ENCODE results near the gene NAT14.

Gene NAT14

DNA sequence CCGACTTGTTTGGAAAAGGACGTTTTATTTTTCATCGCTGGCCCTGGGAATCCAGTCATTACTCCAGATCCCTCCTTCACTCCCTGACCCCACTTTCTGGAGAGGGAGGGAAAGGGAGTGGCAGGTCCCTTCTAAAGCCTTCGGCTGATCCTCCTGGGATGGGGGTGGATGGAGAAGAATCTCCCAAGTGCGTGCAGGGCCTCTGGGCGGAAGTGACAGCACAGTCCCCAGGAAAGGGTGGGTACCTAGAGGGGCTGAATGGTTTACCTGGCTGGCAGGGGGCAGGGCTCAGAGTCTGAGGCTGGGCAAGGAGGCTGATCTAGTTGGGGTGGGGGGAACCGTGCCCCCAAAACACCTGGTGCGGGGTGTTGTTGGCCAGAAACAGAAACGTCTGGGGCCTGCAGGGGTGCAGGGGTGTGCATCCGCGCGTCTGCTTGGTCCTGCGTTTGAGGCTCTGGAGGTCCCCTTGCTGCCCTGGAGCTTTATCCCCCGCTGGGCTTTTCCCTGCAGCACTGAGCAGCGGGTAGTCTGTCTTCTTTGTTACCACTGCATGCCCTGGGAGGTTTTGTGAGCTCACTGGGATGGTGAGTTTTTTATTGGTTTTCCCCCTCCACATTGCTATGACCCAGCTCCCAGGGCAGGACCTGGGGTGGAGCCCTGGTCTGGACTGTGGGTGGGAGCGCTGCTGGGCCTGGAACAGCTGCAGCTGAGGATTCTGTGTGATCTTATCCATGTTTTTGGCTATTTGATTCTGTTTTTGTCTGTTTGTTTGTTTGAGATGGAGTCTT is 11.6 kb upstream of the NAT14 start:
- Mint-ChIP-seq H3K4me1 (ENCODE audit: low read depth) (peaks cover 19% of the 10 kb centered on the region), H3K27ac (no peak overlapping the region), H3K27me3 (no peaks in the 10 kb centered on the region), H3K36me3 (ENCODE audit: low read depth) (peaks cover 6% of the 10 kb centered on the region), H3K9me3 (no peaks in the 10 kb centered on the region), H3K4me3 (no peak overlapping the region)
- no peak for DNase-seq

DNA sequence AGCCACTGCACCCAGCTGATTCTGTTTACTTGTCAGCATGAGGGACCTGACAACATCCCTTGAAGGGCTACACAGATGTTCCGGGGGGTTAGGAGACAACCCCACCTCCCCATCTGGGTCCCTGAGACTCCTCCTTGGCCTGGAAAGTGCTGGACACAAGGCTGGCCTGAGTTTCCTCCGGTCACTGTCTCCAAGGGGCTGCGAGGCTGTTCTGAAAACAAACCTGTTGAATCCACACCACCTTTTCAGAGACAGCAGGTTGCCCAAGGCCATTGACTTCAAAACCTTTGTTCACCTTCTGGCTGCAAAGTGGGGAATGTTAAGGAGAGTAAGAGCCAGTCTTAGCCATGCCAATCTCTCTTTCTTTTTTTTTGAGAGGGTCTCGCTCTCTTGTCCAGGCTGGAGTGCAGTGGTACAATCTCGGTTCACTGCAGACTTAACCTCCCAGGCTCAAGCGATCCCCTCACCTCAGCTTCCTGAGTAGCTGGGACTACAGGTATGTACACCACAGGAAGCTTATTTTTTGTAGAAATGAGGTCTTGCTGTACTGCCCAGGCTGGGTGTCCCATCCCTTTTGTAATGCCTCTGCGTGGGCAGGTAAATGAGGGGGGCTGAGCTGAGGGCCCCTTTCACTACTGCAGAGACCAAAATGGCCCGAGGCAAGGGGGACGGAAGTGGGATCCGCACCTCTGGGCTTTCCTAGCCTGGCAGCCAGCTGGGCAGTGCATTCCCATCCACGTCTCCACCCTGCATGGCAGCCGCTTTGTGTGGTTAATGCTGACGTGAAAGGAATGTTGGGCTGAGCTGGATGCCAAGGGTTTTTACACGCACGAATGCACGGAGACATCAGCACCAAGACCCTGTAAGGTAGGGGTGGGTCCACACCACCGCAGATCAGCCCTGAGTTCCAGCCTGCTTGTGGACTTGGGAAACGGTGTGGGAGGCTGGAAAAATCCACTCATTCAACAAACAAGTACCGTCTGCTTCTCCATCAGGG is 10.4 kb upstream of the NAT14 start:
- no peak for DNase-seq
- H3K4me3 Mint-ChIP-seq, result no peak overlapping the region

DNA sequence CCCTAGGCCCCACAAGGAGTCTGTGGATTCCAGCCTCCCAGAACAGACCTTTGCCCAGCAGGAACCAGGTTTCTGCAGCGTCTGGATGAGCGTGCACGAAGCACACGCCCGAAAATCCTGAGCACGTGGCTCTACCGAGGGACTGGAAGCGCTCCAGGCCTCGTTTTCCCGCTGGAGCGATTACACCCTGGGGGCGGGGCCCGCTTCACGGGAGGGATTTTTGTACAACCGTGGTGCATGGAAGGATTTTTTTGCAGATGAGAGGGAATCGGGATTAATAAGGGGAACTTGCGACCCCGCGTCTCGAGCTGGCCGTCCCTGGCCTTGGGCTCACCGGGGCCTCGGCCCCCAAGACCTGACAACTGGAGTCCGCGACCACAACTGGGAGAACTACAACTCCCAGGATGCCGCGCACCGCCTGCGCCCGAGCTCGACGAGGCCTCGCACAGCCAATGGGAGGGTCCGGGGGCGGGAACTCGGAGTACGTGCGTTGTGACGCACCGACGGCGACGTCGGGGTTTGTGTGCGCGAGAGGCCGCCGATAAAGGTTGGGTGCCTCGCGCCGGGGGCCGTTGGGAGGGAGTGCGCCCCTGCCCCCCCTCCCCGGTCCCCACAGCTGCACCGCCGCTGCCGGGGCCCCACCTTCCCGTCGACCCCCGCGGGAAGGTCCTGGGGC is 8.8 kb upstream of the NAT14 start, which contains the start of gene ZNF628:
TSS of gene ZNF628 (plus strand) at position 518 of the 676 bp plus-strand sequence. CDS start 3,294 bp downstream, outside the sequence.
- H3K9me3 Mint-ChIP-seq, result no peaks in the 10 kb centered on the region
- peaks cover 34% of the 10 kb centered on the region for H3K4me1 Mint-ChIP-seq (ENCODE audit: low read depth)
- H3K4me3 Mint-ChIP-seq, result peak within 1 kb of the TSS; percentile 92
- peak within 1 kb of the TSS; percentile 95 for H3K27ac Mint-ChIP-seq
- peaks cover 10% of the 10 kb centered on the region for H3K36me3 Mint-ChIP-seq (ENCODE audit: low read depth)
- peak; percentile 99 for DNase-seq
- H3K27me3 Mint-ChIP-seq, result no peaks in the 10 kb centered on the region

More for the DNA sequence above, 10.4 kb upstream of the NAT14 start:
- Mint-ChIP-seq H3K27ac (no peak overlapping the region), H3K36me3 (ENCODE audit: low read depth) (peaks cover 6% of the 10 kb centered on the region), H3K4me1 (ENCODE audit: low read depth) (peaks cover 30% of the 10 kb centered on the region), H3K9me3 (no peaks in the 10 kb centered on the region), H3K27me3 (no peaks in the 10 kb centered on the region)

DNA sequence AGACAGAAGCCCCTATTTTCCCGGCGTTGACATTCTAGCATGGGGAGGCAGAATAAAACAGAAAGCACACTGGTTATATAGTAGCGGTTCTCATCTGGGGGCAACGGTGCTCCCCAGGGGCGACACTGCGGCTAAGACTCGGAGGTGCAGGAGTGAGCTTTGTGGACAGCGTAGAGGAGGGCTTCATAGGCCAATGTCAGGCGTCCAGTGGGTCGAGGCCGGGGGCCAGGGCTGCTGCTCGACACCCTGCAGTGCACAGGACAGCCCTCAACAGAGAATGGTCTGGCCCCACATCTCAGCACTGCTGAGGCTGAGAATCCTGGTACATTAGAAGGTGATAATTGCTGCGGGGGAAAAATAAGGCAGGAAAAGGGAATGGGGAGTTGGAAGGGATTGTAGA is 7.1 kb upstream of the NAT14 start:
- Mint-ChIP-seq H3K27ac (peak overlapping the region; percentile 62), H3K4me3 (peak overlapping the region; percentile 92)

DNA sequence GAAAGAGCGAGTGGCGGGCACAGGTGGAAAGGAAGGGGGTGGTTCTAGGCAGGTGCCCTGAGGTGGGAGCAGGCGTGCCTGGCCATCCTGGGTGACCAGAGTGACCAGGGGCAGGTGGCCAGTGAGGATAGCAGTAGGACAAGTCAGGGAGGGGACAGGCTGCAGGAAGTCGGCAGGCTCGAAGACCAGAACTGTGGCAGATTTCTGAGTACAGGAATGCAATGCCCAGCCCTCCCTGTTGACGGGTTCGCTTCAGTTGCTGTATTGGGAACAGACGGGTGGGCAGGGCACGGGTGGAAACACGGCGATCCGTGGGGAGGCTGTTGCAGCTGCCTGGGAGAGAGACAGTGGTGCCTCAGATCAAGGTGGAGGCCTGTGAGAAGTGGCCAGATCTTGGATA is 6.6 kb upstream of the NAT14 start:
- no peaks in the 10 kb centered on the region for H3K27me3 Mint-ChIP-seq

More for the DNA sequence above, 7.1 kb upstream of the NAT14 start:
- DNase-seq, result no peak
- Mint-ChIP-seq H3K27me3 (no peaks in the 10 kb centered on the region), H3K4me1 (ENCODE audit: low read depth) (peaks cover 34% of the 10 kb centered on the region), H3K9me3 (no peaks in the 10 kb centered on the region), H3K36me3 (ENCODE audit: low read depth) (peaks cover 17% of the 10 kb centered on the region)

DNA sequence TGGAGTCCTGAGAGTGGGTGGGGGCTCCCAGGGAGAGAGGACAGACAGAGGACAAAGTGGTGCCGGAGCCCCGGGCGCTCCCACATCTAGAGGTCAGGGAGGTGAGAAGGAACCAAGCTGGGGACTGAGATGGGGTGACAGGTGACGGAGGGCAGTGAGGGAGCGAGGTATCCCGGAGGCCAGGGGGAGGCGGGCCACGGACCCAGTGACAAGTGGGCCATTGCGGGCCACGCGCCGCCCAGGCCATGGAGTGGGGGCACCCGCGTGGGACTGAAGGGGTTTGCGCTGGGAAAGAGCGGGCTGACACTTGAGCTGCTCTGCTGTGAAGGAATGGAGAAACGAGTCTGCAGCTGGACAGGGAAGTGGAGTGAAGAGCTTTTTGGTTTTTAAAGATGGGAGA is 5.9 kb upstream of the NAT14 start:
- peaks cover 34% of the 10 kb centered on the region for H3K4me1 Mint-ChIP-seq (ENCODE audit: low read depth)
- H3K9me3 Mint-ChIP-seq, result no peaks in the 10 kb centered on the region
- DNase-seq, result no peak
- H3K27ac Mint-ChIP-seq, result no peak overlapping the region
- peaks cover 22% of the 10 kb centered on the region for H3K36me3 Mint-ChIP-seq (ENCODE audit: low read depth)
- peak overlapping the region; percentile 28 for H3K4me3 Mint-ChIP-seq
- no peaks in the 10 kb centered on the region for H3K27me3 Mint-ChIP-seq

More for the DNA sequence above, 6.6 kb upstream of the NAT14 start:
- DNase-seq, result no peak
- H3K9me3 Mint-ChIP-seq, result no peaks in the 10 kb centered on the region
- H3K4me3 Mint-ChIP-seq, result peak overlapping the region; percentile 92
- peaks cover 34% of the 10 kb centered on the region for H3K4me1 Mint-ChIP-seq (ENCODE audit: low read depth)
- H3K36me3 Mint-ChIP-seq (ENCODE audit: low read depth), result peaks cover 19% of the 10 kb centered on the region
- H3K27ac Mint-ChIP-seq, result no peak overlapping the region

DNA sequence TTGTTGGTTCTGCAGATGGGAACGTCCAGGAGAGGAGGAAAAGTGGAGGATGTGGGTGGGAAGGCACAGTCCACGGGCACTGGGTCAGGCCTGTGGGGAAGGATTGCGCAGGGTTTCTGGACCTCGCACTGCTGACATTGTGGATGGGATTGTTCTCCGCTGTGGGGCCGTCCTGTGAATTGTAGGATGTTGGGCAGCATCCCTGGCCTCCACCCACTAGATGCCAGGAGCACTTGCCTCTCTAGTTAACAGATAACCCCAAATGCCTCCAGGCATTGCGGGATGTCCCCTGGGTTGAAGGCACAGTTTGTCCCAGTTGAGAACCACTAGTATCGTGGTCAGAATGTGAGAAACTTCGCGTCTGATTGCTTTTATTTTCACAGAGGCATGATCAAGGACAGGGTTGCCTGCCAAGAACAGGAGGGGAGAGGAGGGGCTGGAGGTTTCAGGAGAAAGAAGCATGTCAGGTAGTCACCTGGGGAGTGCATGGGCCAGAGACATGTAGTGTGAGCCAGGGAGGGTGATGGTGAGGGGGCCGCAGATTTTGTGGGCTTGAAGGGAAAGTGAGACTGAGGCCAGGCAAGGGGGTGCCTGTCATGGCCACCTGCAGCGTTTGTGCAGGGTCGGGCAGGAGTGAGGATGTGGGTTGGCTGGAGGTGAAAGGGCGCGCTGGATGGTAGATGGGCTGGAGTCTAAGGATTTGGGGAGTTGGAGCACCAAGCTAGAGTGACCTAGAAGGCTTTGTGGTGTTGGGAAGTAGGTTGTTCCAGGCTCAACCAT is 5.3 kb upstream of the NAT14 start:
- Mint-ChIP-seq H3K27ac (peak overlapping the region; percentile 16), H3K4me3 (no peak overlapping the region), H3K36me3 (ENCODE audit: low read depth) (peaks cover 22% of the 10 kb centered on the region), H3K27me3 (no peaks in the 10 kb centered on the region), H3K9me3 (no peaks in the 10 kb centered on the region), H3K4me1 (ENCODE audit: low read depth) (peaks cover 39% of the 10 kb centered on the region)
- DNase-seq, result no peak

DNA sequence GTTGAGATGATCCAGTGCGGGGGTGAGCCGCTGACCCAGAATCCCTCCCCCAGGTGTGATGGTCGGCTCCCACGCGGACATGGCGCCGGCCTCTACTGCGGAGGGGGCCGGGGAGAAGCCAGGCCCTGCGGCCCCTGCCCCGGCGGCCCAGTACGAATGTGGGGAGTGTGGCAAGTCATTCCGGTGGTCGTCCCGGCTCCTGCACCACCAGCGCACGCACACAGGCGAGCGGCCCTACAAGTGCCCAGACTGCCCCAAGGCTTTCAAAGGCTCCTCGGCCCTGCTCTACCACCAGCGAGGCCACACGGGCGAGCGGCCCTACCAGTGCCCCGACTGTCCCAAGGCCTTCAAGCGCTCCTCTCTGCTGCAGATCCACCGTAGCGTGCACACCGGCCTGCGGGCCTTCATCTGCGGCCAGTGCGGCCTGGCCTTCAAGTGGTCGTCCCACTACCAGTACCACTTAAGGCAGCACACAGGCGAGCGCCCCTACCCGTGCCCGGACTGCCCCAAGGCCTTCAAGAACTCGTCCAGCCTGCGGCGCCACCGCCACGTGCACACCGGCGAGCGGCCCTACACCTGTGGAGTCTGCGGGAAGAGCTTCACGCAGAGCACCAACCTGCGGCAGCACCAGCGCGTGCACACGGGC is 3.7 kb upstream of the NAT14 start:
- H3K9me3 Mint-ChIP-seq, result no peaks in the 10 kb centered on the region

DNA sequence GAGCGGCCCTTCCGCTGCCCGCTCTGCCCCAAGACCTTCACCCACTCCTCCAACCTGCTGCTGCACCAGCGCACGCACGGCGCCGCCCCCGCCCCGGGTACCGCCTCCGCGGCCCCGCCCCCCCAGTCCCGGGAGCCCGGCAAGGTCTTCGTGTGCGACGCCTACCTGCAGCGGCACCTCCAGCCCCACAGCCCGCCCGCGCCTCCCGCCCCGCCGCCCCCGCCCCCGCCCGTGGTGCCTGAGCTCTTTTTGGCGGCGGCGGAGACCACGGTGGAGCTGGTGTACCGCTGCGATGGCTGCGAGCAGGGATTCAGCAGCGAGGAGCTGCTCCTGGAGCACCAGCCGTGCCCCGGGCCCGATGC is 3.2 kb upstream of the NAT14 start:
- no peak overlapping the region for H3K27ac Mint-ChIP-seq
- no peak for DNase-seq
- no peak overlapping the region for H3K4me3 Mint-ChIP-seq
- no peaks in the 10 kb centered on the region for H3K27me3 Mint-ChIP-seq
- H3K36me3 Mint-ChIP-seq (ENCODE audit: low read depth), result peaks cover 22% of the 10 kb centered on the region
- H3K9me3 Mint-ChIP-seq, result no peaks in the 10 kb centered on the region
- peaks cover 40% of the 10 kb centered on the region for H3K4me1 Mint-ChIP-seq (ENCODE audit: low read depth)

More for the DNA sequence above, 3.7 kb upstream of the NAT14 start:
- Mint-ChIP-seq H3K4me1 (ENCODE audit: low read depth) (peaks cover 40% of the 10 kb centered on the region), H3K27me3 (no peaks in the 10 kb centered on the region), H3K27ac (no peak overlapping the region), H3K4me3 (no peak overlapping the region), H3K36me3 (ENCODE audit: low read depth) (peaks cover 22% of the 10 kb centered on the region)
- no peak for DNase-seq

DNA sequence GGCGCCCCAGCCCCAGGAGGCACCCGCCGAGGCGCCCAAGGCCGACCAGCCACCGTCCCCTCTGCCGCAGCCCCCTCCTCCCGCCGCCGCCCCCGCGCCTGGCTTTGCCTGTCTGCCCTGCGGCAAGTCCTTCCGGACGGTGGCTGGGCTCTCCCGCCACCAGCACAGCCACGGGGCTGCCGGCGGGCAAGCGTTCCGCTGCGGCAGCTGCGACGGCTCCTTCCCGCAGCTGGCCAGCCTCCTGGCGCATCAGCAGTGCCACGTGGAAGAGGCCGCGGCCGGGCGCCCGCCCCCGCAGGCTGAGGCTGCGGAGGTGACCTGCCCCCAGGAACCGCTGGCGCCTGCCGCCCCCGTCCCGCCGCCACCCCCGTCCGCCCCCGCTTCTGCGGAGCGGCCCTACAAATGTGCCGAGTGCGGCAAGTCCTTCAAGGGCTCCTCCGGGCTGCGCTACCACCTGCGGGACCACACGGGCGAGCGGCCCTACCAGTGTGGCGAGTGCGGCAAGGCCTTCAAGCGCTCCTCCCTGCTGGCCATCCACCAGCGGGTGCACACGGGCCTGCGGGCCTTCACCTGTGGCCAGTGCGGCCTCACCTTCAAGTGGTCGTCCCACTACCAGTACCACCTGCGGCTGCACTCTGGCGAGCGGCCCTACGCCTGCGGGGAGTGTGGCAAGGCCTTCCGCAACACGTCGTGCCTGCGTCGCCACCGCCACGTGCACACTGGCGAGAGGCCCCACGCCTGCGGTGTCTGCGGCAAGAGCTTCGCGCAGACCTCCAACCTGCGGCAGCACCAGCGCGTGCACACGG is 2.6 kb upstream of the NAT14 start:
- H3K27ac Mint-ChIP-seq, result no peak overlapping the region
- H3K36me3 Mint-ChIP-seq (ENCODE audit: low read depth), result peaks cover 19% of the 10 kb centered on the region
- H3K4me3 Mint-ChIP-seq, result no peak overlapping the region
- DNase-seq, result no peak
- peaks cover 42% of the 10 kb centered on the region for H3K4me1 Mint-ChIP-seq (ENCODE audit: low read depth)
- no peaks in the 10 kb centered on the region for H3K27me3 Mint-ChIP-seq
- no peaks in the 10 kb centered on the region for H3K9me3 Mint-ChIP-seq

DNA sequence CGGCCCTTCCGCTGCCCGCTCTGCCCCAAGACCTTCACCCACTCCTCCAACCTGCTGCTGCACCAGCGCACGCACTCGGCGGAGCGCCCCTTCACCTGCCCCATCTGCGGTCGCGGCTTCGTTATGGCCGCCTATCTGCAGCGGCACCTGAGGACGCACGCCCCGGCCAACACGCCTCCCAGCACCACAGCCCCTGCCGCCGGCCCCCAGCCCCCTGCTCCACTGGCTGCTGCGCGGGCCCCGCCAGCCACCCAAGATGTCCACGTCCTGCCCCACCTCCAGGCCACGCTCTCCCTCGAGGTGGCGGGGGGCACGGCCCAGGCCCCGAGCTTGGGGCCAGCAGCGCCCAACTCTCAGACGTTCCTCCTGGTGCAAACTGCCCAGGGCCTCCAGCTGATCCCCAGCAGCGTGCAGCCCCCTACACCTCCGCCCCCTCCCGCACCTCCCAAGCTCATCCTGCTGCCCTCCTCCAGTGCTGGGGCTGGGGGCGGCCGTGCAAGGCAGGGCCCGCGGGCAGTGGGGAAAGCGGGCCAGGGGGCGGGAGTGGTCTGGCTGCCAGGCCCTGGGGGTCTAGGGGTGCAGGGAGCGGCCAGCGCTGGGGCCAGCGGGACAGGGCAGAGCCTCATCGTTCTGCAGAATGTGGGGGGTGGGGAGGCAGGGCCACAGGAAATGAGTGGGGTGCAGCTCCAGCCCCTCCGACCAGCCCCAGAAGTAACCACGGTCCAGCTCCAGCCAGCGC is 1.9 kb upstream of the NAT14 start:
- Mint-ChIP-seq H3K27ac (no peak overlapping the region), H3K9me3 (no peaks in the 10 kb centered on the region), H3K4me1 (ENCODE audit: low read depth) (peaks cover 41% of the 10 kb centered on the region), H3K27me3 (no peaks in the 10 kb centered on the region), H3K36me3 (ENCODE audit: low read depth) (peaks cover 19% of the 10 kb centered on the region), H3K4me3 (no peak overlapping the region)
- DNase-seq, result no peak

Measured in activated T-cell treated with anti-CD3 and anti-CD28 coated beads, Interleukin-2, amount 50 U/mL, for 24 hours (primary cell).